Fibroblast of skin of scalp (primary cell): ENCODE results near the gene AKAP6.
"Not testable (repeated sequence)": the region's sequence is repeated elsewhere in the genome, so short reads cannot be mapped to it uniquely, and the experiment has no call there.

ENCODE experiments used
- DNase-seq: peaks from one replicate; pipeline ENCODE4 v3.0.0-alpha.2; 2013

Gene AKAP6

DNA sequence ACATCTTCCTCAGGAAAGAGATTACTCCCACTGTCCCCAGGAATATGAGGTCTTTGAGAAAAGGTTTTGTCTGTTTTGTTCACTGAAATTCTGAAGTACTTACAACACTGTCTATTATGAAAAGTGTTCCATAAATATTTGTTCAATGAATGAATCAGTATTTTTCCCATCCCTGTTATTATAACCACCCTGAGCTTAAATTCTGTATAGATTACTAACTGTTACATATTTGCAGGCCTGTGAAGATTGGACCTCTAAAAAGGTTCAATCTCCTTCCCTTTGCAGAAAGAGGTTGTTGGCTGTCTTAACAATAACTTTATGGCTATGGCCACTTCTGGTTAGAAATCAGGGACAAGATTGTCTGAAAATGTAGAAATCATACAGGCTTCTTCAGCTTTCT is 435.0 kb downstream of the AKAP6 start:
- peak; percentile 81 for DNase-seq

DNA sequence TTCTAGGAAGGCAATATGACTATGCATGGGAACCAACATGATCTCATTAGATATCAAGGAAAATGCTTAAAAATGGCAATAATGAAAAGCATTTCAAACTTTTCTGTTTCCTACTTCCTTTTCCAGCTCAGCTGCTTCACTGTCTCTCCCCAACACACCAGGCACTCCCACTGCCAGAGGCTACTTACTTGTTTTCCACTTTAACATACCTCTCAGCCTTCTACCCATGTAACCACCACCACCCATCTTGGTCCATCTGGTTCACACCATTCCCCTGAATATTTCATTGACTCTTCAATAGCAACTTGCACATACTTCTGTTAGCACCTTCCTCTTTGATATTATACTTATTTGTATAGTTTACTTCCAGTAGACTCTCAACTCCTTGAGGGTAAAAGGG is 441.3 kb downstream of the AKAP6 start:
- DNase-seq: no peak

DNA sequence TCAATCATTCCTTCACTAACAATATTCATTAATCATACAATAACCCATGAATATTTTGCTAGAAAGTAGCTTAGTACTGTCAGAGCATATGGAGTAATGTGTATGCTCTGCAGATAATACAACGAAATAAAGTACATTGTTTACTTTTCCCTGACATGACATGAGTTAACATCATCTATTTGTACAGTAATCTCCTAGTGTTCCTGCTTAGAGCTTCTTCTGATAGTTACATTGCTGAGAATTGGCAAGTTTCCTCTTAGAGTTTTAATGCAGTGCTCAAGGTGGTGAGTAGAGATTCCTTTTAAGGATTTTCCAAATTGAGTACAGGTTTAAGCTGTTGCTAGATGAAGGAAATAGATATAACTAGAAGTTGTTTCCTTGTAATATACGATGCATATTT is 445.1 kb downstream of the AKAP6 start:
- no peak for DNase-seq

DNA sequence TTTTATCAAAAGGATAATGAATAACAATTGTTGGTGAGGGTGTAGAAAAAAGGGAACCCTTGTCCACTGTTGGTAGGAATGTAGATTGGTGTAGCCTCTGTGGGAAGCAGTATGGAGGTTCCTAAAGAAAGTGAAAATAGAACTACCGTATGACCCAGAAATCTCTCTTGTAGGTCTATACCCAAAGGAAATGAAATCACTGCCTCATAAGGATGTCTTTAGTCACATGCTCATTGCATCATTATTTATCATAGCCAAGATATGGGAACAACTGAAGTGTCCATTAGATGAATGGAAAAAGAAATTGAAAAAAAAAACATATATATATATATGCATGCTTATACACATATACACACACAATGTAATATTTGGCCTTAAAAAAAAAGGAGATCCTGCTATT is 450.7 kb downstream of the AKAP6 start:
- DNase-seq: peak; percentile 15

DNA sequence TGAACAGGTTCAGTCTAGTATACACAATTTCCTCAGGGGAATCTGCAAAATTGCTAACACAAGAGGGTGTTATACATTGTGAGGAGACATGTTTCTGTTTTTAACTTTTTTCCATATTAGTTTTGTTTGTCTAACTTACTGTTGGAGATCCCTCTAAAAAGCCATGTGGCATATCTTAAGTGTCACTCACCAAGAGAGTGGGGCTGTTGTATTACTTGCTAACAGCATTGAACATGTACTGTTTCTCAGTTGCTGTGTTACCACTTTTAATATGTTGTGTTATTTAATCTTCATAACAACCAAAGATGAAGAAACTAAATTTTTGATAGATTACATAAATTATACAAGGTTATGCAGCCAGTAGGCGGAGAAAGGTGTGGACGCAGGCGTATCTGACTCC is 455.3 kb downstream of the AKAP6 start:
- DNase-seq: no peak

DNA sequence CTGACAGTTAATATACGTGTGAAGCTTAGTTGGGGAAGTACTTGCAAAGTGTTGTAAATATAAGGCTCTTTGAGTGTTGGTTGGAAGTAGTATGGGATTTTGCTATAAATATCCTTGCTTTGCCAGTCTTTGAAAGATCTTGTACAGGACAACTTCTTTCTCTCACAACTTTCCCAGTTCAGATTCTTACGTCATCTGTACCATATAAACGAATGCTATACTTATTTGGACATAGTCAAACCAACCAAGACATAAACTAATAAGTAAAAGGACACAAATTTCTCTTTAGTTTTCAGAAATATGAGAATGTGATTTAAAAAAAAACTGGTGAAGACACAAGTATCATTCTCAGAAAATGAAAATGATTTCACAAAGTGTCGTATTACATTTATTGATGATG is 456.5 kb downstream of the AKAP6 start:
- DNase-seq: no peak

DNA sequence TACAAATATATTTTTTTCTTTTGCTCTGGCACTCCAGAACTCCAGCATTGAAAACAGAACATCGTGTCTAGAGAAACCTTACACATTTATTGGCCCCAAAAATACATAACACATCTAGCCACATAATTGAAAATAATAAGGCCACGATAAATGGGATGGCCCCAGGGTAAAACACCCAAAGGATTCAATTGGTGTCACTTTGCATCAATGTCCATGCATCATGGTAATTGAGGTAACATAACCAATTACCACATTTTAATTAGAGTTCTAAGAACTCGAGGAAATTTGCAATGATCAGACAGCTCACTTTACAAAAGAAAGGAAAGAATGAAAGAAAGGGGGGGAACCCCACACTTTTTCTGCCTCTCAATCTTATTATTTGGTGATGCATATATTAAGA is 457.8 kb downstream of the AKAP6 start:
- no peak for DNase-seq

DNA sequence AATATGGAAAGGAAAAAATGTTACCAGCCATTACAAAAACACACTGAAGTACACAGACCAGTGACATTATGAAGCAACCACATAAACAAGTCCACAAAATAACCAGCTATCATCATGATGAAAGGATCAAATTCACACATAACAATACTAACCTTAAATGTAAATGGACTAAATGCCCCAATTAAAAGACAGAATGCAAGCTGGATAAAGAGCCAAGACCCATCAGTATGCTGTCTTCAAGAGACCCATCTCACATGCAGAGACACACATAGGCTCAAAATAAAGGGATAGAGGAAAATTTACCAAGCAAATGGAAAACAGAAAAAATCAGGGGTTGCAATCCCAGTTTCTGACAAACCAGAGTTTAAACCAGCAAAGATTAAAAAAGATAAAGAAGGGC is 463.9 kb downstream of the AKAP6 start:
- DNase-seq: not testable (repeated sequence)

DNA sequence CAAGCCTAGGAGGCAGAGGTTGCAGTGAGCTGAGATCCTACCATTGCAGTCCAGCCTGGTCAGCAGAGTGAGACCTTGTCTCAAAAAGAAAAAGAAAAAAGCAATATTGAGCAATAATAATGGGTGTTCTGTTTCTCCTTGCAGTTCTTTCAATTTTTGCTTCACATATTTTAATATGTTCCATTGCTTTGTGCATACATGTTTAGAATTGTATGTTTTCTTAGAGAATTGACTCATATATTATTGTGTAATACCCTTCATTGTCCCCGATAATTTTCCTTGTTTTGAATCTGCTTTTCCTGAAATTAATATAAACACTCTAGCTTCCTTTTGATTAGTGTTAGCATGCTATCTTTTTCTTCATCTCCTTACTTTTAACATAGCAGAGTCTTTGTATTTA is 471.2 kb downstream of the AKAP6 start:
- DNase-seq: no peak

DNA sequence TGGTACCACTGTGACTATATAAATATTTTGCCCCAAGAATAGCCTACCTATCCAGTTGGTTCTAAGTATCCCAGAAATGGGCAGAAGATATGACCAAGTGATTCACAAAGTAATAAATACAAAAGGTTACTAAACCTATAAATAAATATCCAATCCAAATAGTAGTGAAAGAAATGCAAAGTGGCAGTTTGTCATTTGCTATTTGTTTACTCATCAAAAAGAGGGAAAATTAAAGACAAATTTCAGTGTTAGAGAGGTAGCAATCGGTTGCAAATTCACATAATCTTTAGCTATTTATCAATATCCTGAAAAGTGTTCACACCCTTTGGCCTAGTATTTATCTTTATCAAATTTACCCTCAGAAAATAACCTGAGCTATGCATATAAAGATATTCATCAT is 473.2 kb downstream of the AKAP6 start:
- DNase-seq: no peak

DNA sequence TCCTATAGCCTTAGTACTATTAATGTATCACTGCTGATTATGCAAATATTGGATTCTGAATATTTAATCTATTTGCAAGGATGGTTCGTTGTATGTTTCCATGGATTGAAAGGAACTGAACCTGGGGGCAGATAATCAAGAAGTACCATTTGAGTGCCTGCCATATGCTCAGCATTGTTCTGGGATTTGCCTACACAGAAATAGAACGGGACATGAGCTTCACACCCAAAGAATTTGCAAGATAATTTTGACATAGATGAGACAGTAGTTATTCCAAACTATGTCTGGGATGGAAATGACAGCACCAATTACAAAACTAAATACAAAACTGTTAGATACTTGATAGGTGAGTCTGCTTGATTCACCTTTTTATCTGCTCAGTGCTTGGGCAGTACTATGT is 476.9 kb downstream of the AKAP6 start:
- DNase-seq: no peak

DNA sequence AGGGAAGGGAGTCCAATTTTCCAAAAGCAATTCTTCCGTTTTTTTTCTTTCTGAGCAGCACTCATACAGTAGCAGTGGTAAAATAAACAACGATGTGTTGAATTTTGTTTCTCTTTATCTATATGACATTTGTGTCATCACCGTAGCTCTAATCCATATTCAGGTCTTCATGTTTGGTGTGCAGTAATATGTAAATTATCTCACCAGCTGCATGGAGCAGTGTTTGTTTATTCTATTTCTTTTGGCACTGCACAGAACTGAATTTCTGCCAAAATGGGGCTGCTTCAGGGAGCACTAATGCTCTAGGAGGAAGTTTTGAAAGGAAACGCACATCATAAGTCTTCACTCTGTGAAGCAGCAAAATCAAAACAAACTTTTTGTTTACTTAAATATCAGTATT is 479.5 kb downstream of the AKAP6 start:
- peak; percentile 48 for DNase-seq

DNA sequence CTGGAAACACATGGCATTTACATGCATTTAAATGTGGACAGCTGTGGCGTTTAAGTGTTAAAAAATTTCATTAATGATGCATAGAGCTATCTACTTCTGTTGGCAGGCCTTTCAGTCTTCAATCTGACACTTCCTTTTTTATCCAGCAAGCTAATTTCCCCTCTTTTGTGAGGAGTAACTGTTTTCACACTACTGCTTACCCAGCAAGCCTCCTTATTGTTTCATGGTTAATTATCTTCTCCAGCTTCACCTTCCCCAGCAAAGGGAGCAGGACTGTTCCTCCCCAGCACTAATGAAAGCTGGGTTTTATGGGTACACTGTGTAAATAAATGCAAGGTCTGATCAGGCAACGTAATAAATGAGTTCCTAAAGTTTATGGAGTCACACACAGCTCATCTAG is 480.2 kb downstream of the AKAP6 start:
- DNase-seq: no peak

DNA sequence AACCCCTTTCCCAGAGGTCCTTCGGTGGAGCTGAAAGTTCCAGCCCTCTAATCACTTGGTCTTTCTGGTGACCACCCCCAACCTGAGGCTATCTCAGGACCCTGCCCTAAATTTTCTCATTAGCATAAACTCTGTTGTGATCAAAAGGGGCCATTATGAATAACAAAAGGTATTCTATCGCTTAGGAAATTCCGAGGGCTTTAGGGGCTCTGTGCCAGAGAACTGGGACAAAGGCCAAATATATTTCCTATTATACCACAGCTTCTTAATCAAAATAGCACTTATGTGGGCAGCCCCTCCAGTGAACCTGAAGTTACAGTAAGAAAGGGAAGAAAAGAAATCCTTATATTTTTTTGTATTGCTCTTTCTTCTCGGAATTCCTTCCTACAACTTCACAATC is 484.3 kb downstream of the AKAP6 start:
- no peak for DNase-seq

DNA sequence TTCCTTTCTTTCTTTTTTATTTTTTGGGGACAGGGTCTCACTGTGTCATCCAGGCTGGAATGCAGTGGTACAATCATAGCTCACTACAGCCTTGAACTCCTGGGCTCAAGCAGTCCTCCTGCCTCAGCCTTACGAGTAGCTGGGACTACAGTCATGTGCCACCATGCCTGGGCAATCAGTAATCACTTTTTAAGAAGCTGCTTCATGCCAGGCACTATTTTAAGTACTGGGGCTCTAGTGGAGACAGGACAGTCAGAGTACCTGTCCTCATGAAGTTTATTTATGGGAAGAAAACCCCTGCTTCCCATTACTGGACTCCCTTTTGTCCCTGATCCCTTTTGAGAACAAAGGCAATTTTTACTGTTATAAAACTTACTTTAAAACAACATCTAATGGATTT is 485.6 kb downstream of the AKAP6 start:
- no peak for DNase-seq

DNA sequence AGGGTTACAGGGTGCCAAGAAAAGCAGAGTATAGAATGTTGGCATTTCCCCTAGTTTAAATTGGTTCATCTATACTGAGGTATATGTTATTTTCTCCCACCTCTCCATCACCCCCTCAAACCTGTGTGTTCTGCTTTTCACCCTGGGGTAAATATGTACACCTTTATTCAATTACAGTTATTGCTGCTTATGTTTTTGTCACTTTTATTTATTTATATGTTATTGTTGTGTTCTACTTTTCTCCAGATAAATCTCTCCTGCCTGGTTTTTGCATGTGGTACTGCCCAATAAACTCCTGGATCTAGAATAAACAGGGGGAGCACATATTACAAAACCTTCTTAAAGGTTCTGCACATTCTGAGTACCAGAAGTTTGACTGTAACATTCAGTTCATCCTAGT is 487.5 kb downstream of the AKAP6 start:
- no peak for DNase-seq

DNA sequence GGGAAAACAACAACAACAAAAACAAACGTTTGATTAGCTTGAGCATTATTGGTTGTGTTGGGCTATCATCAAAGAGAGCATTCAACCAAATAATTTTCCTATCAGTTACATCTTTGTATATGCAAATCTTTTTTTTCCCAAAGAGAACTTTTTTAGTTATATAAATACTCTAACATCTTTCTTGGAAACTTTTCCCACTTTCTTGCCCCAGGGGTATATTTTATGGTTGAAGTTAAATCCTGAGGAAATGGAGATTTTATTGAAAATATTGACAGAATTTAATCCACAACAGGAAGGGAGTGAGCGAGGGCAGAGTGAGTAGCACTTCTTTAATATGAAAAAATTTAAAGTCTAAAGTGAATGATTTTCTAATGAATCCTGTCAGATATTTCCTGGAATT is 488.7 kb downstream of the AKAP6 start:
- no peak for DNase-seq

DNA sequence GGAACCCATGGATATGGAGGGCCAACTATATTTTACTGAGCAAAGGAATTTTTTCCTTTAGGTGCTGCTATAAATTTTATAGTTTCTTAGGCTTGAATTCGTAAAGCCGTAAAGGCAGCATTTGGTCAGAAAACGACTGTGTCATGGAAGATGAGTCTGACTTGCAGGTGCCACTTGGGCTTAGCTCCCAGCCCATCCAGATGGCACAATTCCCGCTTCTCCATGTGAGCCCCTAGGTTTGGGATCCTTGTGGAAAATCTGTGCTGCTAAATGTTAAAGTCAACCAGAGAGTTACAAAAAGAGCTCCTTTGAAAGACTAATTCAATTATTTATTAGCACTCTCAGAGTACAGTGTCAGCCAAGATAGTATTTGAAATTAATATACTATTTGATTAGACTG is 489.5 kb downstream of the AKAP6 start:
- no peak for DNase-seq

DNA sequence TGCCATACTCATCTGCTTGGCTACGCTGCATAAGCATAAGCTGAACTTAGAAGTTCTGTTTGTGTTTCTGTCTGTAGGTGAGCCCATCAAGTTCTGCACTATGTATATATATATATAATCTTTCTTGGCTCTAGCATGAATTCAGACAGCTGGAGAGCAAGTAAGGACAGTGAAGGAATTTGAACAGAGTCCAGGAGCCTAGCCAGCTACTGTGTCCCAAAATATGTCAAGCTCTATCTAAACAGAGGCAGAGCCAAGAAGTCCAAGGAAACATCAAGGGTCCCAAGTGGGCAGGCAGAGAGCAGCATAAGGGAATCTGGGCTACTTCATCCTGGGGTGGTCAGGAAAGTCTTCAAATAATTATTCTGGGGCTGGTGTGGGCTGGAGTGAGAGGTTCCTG is 491.1 kb downstream of the AKAP6 start:
- DNase-seq: peak; percentile 20

DNA sequence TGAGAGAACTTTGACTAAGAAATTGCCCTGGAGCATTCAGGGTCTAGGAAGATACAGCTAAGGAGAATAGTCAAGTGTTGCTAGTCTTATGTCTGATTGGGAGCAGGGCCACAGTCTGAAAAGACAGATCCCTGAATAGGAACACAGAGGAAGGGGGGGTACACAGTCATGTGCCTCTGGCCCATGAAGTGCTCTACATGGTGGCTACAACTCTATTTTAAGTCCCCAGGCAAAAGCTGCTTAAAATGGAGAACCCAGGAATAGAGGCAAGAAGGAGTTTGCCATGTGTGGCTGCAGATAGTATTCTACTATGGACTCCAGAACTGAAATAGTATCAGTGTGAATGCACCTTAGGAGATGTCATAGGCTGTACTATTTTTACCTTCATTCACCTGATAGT is 491.6 kb downstream of the AKAP6 start:
- DNase-seq: no peak

DNA sequence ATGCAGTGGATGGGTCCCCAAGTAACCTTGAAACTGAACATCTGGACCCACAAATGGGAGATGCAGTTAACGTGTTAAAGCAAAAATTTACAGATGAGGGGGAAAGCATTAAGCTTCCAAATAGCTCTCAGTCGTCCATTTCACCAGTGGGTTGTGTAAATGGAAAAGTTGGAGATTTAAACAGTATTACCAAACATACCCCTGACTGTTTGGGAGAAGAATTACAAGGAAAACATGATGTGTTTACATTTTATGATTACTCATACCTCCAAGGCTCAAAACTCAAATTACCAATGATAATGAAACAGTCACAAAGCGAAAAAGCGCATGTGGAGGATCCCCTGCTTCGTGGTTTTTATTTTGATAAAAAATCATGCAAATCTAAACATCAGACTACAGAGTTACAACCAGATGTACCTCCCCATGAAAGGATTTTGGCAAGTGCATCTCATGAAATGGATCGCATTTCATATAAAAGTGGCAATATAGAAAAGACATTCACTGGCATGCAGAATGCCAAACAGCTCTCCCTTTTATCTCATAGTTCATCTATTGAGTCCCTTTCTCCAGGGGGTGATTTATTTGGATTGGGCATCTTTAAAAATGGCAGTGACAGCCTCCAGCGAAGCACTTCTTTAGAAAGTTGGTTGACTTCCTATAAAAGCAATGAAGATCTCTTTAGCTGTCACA is 493.0 kb downstream of the AKAP6 start:
- no peak for DNase-seq

DNA sequence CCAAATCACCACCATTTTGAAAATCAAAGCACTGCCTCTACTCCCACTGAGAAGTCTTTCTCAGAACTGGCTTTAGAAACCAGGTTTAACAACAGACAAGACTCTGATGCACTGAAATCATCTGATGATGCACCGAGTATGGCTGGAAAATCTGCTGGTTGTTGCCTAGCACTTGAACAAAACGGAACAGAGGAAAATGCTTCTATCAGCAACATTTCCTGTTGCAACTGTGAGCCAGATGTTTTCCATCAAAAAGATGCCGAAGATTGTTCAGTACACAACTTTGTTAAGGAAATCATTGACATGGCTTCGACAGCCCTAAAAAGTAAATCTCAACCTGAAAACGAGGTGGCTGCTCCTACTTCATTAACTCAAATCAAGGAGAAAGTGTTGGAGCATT is 494.6 kb downstream of the AKAP6 start:
- DNase-seq: no peak

DNA sequence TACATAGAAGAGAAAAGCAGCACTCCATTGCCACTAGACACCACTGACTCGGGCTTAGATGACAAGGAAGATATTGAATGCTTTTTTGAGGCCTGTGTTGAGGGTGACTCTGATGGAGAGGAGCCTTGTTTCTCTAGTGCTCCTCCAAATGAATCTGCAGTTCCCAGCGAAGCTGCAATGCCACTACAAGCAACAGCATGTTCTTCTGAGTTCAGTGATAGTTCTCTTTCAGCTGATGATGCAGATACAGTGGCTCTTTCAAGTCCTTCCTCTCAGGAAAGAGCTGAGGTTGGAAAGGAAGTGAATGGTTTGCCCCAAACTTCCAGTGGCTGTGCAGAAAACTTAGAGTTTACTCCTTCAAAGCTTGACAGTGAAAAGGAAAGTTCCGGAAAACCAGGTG is 495.1 kb downstream of the AKAP6 start:
- DNase-seq: no peak

DNA sequence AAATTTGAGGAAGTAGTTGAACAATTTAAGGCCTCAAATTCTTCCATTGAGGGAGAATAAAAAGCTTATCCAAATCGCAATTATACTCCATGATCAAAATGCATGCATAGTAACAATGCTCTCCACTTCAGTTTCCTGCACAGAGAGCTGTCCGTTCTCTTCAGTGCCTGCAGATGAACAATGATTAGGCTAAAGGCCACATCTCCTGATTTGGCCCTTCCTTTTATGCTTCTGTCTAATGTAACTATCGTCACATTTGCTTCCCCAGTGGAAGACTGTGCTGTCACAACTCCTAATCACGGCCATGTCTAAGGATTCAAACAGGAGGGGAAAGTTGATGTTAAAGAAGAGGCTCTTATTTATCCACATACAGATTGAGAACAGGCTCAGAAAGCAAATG is 496.0 kb downstream of the AKAP6 start:
- no peak for DNase-seq

DNA sequence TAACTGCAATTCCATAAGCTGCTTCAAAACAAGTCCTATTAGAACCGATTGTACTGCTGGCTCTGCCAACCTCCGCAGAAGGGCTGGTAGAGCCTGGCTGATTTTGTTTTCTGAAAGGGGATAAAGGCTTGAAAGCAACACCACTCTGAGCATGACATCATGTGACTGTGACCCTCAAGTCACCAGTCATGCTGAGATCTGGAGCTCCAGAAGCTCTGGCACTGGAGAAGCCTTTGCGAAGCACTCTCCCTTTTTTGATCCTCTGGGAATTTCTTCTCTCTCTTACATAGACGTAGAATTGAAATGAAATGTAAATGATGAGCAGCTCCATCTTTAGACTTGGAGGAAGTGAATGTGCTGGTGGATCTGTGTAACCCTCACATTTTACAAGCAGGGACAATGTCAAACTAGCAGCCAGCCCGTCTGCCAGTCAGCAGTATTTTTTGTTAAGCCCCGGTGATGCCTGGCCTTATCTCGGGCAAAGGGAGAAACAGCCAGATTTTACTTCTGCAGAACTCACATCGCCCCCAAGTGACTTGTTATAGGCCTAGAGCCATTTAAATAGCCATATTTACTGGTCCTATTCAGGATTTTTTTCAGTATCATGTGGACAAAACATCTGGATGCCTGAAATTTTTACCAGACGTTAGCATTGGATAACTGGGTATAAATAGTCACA is 497.4 kb downstream of the AKAP6 start:
- DNase-seq: peak; percentile 31
